DMS153 treated with DMSO at 0.1 percent for 48 hours (cell line): ENCODE measurements around the gene HARBI1.

Source experiments
- DNase-seq: peaks from one replicate; lab custom pipeline; 2025; ENCODE audit not compliant: unreplicated experiment; lab: John Stamatoyannopoulos, UW

HARBI1 gene

GRCh38 chr11:46633291-46634217, 16.5 kb upstream of the HARBI1 start:
- DNase-seq: no peak

- DNase-seq: no peak
Measured at GRCh38 chr11:46632502-46632901, 15.5 kb upstream of the HARBI1 start.

- DNase-seq: no peak
Measured at GRCh38 chr11:46631676-46632075, 14.6 kb upstream of the HARBI1 start.

- DNase-seq: no peak
Measured at GRCh38 chr11:46630237-46630636, 13.2 kb upstream of the HARBI1 start.

GRCh38 chr11:46628961-46629360, 11.9 kb upstream of the HARBI1 start:
- no peak for DNase-seq

- no peak for DNase-seq
Measured at GRCh38 chr11:46625406-46625805, 8.4 kb upstream of the HARBI1 start.

GRCh38 chr11:46618837-46619236, 1.8 kb upstream of the HARBI1 start:
- no peak for DNase-seq

GRCh38 chr11:46617972-46618314, 916 bp upstream of the HARBI1 start:
- DNase-seq: no peak

- DNase-seq: no peak
Measured at GRCh38 chr11:46616551-46617133, 385 bp downstream of the HARBI1 start.

GRCh38 chr11:46615756-46616155, 1.3 kb downstream of the HARBI1 start:
- DNase-seq: no peak

- DNase-seq: no peak
Measured at GRCh38 chr11:46612326-46612725, 4.7 kb downstream of the HARBI1 start.

- no peak for DNase-seq
Measured at GRCh38 chr11:46611526-46612304, 5.3 kb downstream of the HARBI1 start.

- no peak for DNase-seq
Measured at GRCh38 chr11:46609386-46609785, 7.6 kb downstream of the HARBI1 start.

GRCh38 chr11:46607516-46607915, 9.5 kb downstream of the HARBI1 start:
- DNase-seq: no peak

- no peak for DNase-seq
Measured at GRCh38 chr11:46604796-46605195, 12.2 kb downstream of the HARBI1 start.

GRCh38 chr11:46603704-46604308, 13.2 kb downstream of the HARBI1 start:
- DNase-seq: no peak

- no peak for DNase-seq
Measured at GRCh38 chr11:46601129-46601528, 15.9 kb downstream of the HARBI1 start.

- DNase-seq: no peak
Measured at GRCh38 chr11:46600194-46600960, 16.6 kb downstream of the HARBI1 start.

- no peak for DNase-seq
Measured at GRCh38 chr11:46599340-46600193, 17.5 kb downstream of the HARBI1 start.
